PC-9 (cell line): ENCODE data around the gene RTF2. TPM values are rescaled to one million over a fixed set of nuclear protein-coding genes. Genes with fewer than 3 reads are reported as not detected.
"Not testable (repeated sequence)": the region's sequence is repeated elsewhere in the genome, so short reads cannot be mapped to it uniquely, and the experiment has no call there.

ENCODE experiments used
- BruUV-seq: library from RNA; stranded (reverse); fragments of 400-500 nt; replicated peaks from 2 replicates; lab custom pipeline; 2021; lab: Mats Ljungman, UMichigan
- CTCF ChIA-PET: fragments of 300-600 bp; sonication (Branson Sonifier 250); formaldehyde crosslinking; loops from one replicate; lab custom pipeline; 2022; ENCODE audit warnings: antibody characterized with exemption; lab: Charles Lee
- POLR2A ChIA-PET: fragments of 300-600 bp; sonication (Branson Sonifier 250); formaldehyde crosslinking; loops from one replicate; lab custom pipeline; 2022; ENCODE audit warnings: antibody characterized with exemption; ENCODE audit not compliant: unreplicated experiment; lab: Charles Lee
- DNase-seq, 2 experiments: peaks; one replicate each; pipeline versions ENCODE4 v3.0.0 to v3.0.0-alpha.2; 2015 to 2022; ENCODE audit warnings: mixed read lengths in 1 of 2
- H2AFZ ChIP-seq: fragments of 200-600 bp; sonication (generic); 2 replicates; pipeline ENCODE4 v1.8.1; 2017; ENCODE audit warnings: antibody characterized with exemption
- H3F3A ChIP-seq: fragments of 200-600 bp; sonication (generic); 2 replicates; pipeline ENCODE4 v1.8.1; 2017; ENCODE audit warnings: antibody characterized with exemption, mild to moderate bottlenecking, low read depth; ENCODE audit not compliant: insufficient read depth
- H3K27ac ChIP-seq: fragments of 200-600 bp; sonication (generic); 2 replicates; pipeline ENCODE4 v1.6.1; 2016; ENCODE audit warnings: mixed run types
- H3K27me3 ChIP-seq: fragments of 200-600 bp; sonication (generic); 2 replicates; pipeline ENCODE4 v1.6.1; 2016; ENCODE audit warnings: low read depth, mixed run types; ENCODE audit not compliant: insufficient read depth
- H3K36me3 ChIP-seq: fragments of 200-600 bp; sonication (generic); 2 replicates; pipeline ENCODE4 v1.6.1; 2016; ENCODE audit warnings: low read depth, mixed run types
- H3K4me1 ChIP-seq: fragments of 200-600 bp; sonication (generic); replicated peaks from 2 replicates; pipeline ENCODE4 v1.6.1; 2016; ENCODE audit warnings: mixed run types; ENCODE audit not compliant: insufficient read depth
- H3K4me2 ChIP-seq: fragments of 200-600 bp; sonication (generic); 2 replicates; pipeline ENCODE4 v1.6.1; 2017; ENCODE audit warnings: mixed run types
- H3K4me3 ChIP-seq: fragments of 200-600 bp; sonication (generic); 2 replicates; pipeline ENCODE4 v1.6.1; 2016; ENCODE audit warnings: mixed run types
- H3K79me2 ChIP-seq: fragments of 200-600 bp; sonication (generic); 2 replicates; pipeline ENCODE4 v1.6.1; 2017; ENCODE audit warnings: low read depth, mixed run types
- H3K9me2 ChIP-seq: fragments of 200-600 bp; sonication (generic); 2 replicates; pipeline ENCODE4 v1.8.1; 2017; ENCODE audit warnings: mild to moderate bottlenecking; ENCODE audit not compliant: insufficient read depth
- H3K9me3 ChIP-seq: fragments of 200-600 bp; sonication (generic); 2 replicates; pipeline ENCODE4 v1.8.1; 2016; ENCODE audit warnings: low read depth; ENCODE audit not compliant: insufficient read depth
- H4K20me1 ChIP-seq: fragments of 200-600 bp; sonication (generic); 2 replicates; pipeline ENCODE4 v1.8.1; 2017; ENCODE audit not compliant: insufficient read depth
- EZH2 ChIP-seq: fragments of 200-600 bp; sonication (generic); IDR thresholded peaks from 2 replicates; pipeline ENCODE4 v1.8.0; 2017; ENCODE audit warnings: antibody characterized with exemption, low read depth
- intact Hi-C: fragments of 100-400 bp; cut with micrococcal nuclease; formaldehyde crosslinking; loops from one replicate; pipeline ENCODE4 v1.10.0; 2022; ENCODE audit not compliant: unreplicated experiment
- total RNA-seq: library from RNA; stranded (reverse); gene quantifications from 2 replicates; pipeline ENCODE4 v1.2.3, GENCODE V29; 2021
- TF ChIP-seq, protein P1 (sequence below): fragments of 200-600 bp; sonication (generic); conservative IDR thresholded peaks from 2 replicates; pipeline ENCODE4 v1.6.1; 2017; ENCODE audit warnings: mixed run types, antibody characterized with exemption, mild to moderate bottlenecking, moderate library complexity

Gene RTF2
- total RNA-seq, 1 experiment from 2014 or later: 108 TPM

DNA sequence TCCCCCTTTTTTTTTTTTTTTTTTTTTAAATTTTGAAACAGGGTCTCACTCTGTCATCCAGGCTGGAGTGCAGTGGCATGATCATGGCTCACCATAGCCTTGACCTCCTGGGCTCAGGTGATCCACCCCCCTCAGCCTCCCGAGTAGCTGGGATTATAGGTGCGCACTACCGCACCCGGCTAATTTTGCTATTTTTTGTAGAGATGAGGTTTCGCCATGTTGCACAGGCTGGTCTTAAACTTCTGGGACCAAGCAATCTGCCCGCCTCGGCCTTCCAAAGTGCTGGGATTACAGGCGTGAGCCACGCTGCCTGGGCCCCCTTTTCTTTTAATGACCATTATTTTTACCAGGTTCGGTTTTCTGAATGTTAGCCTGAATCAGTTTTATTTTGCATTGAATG lies 51.1 kb downstream of the RTF2 start:
- TF ChIP-seq, protein P1, sequence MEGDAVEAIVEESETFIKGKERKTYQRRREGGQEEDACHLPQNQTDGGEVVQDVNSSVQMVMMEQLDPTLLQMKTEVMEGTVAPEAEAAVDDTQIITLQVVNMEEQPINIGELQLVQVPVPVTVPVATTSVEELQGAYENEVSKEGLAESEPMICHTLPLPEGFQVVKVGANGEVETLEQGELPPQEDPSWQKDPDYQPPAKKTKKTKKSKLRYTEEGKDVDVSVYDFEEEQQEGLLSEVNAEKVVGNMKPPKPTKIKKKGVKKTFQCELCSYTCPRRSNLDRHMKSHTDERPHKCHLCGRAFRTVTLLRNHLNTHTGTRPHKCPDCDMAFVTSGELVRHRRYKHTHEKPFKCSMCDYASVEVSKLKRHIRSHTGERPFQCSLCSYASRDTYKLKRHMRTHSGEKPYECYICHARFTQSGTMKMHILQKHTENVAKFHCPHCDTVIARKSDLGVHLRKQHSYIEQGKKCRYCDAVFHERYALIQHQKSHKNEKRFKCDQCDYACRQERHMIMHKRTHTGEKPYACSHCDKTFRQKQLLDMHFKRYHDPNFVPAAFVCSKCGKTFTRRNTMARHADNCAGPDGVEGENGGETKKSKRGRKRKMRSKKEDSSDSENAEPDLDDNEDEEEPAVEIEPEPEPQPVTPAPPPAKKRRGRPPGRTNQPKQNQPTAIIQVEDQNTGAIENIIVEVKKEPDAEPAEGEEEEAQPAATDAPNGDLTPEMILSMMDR: no peak
- TF ChIP-seq EZH2: no peak
- POLR2A ChIA-PET: no interaction called here

GRCh38 chr20:56520180-56520579 lies 51.8 kb downstream of the RTF2 start:
- no peak overlapping the region for H3K4me3 ChIP-seq
- no peaks in the 10 kb centered on the region for H3K79me2 ChIP-seq
- no peak for DNase-seq
- TF ChIP-seq EZH2: no peak
- TF ChIP-seq, protein P1: no peak
- no TSS peak for BruUV-seq
- H3F3A ChIP-seq: no peaks in the 10 kb centered on the region
- intact Hi-C loops: no loop called here
- H3K27ac ChIP-seq: no peak overlapping the region
- H3K27me3 ChIP-seq: no peaks in the 10 kb centered on the region
- peaks cover 11% of the 10 kb centered on the region; the same call in 1 of the 2 replicates for H3K9me3 ChIP-seq
- peaks cover 4% of the 10 kb centered on the region; the same call in 1 of the 2 replicates for H4K20me1 ChIP-seq
- CTCF ChIA-PET: no interaction called here
- no peak overlapping the region for H3K4me2 ChIP-seq
- H3K4me1 ChIP-seq: no peaks in the 10 kb centered on the region
- no peaks in the 10 kb centered on the region for H3K9me2 ChIP-seq
- POLR2A ChIA-PET: no interaction called here
- 0 out of 2 replicates have a peak, but pooled peaks cover 20% of the 10 kb centered on the region for H3K36me3 ChIP-seq
- H2AFZ ChIP-seq: no peak overlapping the region

More for the DNA sequence above, 51.1 kb downstream of the RTF2 start:
- no peak for DNase-seq
- no peaks in the 10 kb centered on the region for H3K4me1 ChIP-seq
- H3K4me3 ChIP-seq: no peak overlapping the region
- H3K27me3 ChIP-seq: no peaks in the 10 kb centered on the region
- CTCF ChIA-PET: no interaction called here
- no peaks in the 10 kb centered on the region for H3F3A ChIP-seq
- H3K36me3 ChIP-seq: 0 out of 2 replicates have a peak, but pooled peaks cover 20% of the 10 kb centered on the region
- intact Hi-C loops: loop anchor here (5.0 kb wide), 1 partner anchor 272 kb away; the partner anchor contains the start of gene MC3R
- H2AFZ ChIP-seq: no peak overlapping the region
- no peaks in the 10 kb centered on the region for H3K79me2 ChIP-seq
- no peaks in the 10 kb centered on the region for H3K9me2 ChIP-seq
- H3K9me3 ChIP-seq: peaks cover 11% of the 10 kb centered on the region; the same call in 1 of the 2 replicates
- BruUV-seq: no TSS peak
- H3K27ac ChIP-seq: no peak overlapping the region
- H3K4me2 ChIP-seq: no peak overlapping the region
- H4K20me1 ChIP-seq: peaks cover 4% of the 10 kb centered on the region; the same call in 1 of the 2 replicates

- Histone ChIP-seq H3K36me3 (0 out of 2 replicates have a peak, but pooled peaks cover 20% of the 10 kb centered on the region), H3K9me3 (peaks cover 11% of the 10 kb centered on the region; the same call in 1 of the 2 replicates)
- H3K9me2 ChIP-seq, H3K4me1 ChIP-seq, POLR2A ChIA-PET, H3K79me2 ChIP-seq, H4K20me1 ChIP-seq, intact Hi-C loops, H3K4me2 ChIP-seq, H2AFZ ChIP-seq, H3F3A ChIP-seq, DNase-seq, H3K27me3 ChIP-seq, BruUV-seq, H3K4me3 ChIP-seq, H3K27ac ChIP-seq, CTCF ChIA-PET: not testable (repeated sequence)
Measured at GRCh38 chr20:56520746-56521354, 52.4 kb downstream of the RTF2 start.
